Stimulated activated CD8-positive, alpha-beta memory T cell treated with anti-CD3 and anti-CD28 coated beads, Interleukin-15, amount 100 ng/mL, for 48 hours (primary cell): ENCODE measurements around the gene WFS1.

Experiments used
- DNase-seq, 2 donors: peaks; one replicate each; pipeline ENCODE4 v3.0.0-alpha.2; 2020; ENCODE audit warnings: low read depth in 2 of 2

WFS1 gene

DNA sequence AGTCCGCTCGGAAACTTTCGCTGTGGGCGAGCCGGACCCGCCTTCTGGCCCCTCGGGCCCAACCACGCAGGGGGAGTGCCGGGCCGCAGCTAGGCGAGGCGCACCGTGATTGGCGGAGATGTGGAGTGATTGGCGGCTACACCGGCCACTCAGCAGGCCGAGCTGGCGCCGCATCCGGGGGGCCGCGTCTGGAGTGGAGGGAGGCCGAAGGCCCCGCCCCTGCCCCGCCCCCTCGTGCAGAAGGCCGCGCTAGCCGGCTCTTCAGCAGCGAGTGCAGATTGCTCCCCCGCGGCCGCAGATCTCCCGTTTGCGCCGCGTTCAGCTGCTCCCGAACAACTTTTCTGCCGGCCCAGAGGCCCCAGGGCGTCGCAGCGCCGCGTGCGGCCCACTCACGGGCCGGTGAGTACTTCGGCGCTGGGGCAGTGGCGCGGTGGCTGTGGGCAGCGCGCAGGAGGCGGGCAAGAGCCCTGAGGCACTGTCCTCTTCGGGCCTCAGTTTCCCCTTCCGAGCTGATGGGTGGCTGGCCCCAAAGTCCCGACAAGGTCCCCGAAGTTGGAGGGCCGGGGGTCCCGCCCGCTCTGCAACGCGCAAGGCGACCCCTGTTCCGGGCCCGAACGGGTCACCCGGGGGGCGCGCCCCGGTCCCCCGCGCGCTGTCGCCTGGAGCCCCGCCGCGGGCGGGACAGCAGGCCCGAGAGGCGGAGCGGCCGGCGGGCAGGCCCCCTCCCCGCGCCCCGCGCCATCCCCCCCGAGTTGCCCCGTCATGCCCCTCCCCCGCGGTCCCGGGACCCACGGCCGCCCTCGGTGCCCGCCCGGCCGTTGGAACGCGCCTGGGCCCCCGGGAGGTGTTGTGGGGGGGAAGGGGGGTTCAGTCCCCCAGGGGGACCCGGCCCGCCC is at the start of gene WFS1:
TSS of gene WFS1 (plus strand) at position 235 of the 896 bp plus-strand sequence. CDS start 7,606 bp downstream, outside the sequence.
- peak; percentile 97 to 98 for DNase-seq

GRCh38 chr4:6221301-6221850 is 48.3 kb upstream of the WFS1 start:
- no peak for DNase-seq

DNA sequence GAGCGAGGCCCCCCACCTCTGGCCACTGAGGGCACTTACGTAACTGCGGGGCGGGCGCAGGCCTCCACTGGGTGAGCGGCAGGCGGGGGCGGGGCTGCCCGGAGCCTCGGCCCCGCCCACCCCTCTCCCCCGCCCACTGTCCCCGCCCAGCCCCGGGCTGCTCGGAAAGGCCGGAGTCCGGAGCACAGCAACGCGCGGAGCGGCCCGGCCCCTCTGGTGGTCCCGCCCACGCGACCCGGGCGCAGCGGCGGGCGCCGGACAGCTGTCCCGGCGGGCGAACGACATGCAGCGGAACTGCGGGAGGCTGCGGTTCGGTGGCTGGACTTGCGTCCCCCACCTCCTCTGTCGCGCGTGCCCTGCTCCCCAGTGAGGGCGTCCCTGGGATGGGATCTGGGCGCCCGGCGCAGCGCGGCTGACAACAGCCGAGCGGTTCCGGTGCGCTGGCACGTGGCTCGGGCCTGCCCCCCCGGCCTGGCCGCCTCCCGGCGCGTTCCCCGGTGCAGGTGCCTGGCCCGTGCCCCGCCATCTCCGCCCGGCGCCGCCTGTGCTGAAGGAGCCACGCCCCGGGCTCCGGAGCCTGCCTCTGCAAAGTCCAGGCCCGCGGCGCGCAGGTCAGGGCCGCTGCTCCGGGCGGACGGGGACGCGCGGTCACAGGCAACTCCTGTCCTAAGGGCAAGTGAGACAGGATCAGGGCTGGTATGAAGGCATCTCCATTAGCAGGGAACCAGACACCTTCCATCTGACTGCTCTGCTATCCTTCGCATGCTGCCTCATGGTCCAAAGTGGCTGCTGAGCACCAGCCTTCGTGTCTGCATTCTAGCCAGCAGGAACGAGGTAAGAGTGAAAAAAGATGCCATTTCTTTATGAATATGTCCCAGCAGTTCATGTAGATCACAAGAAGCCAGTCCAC is 47.5 kb upstream of the WFS1 start:
- no peak for DNase-seq

- DNase-seq: no peak
Observed at GRCh38 chr4:6222761-6223292, 46.8 kb upstream of the WFS1 start.

- no peak for DNase-seq
Observed at GRCh38 chr4:6224735-6225134, 44.9 kb upstream of the WFS1 start.

DNA sequence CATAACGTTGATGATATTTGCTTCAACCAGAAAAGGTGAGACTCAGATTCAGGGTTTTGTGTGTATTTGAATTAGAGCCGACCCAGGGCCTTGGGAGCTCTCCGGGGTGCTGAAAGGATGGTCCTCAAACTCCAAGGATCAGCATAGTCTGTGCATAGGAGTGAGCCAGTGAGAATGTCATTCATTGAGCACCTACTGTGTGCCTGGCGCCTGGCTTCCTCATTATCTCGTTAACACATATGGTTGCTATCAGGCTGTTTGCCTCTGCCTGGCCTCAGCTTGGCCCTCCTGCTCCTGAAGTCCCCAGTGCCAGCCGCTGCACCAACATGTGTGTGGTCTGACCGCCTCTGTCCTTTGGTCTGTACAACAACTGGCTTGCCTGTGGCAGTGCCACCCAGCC is 44.2 kb upstream of the WFS1 start:
- no peak for DNase-seq

- no peak for DNase-seq
Observed at GRCh38 chr4:6226506-6226905, 43.1 kb upstream of the WFS1 start.

GRCh38 chr4:6227412-6228157 is 42.1 kb upstream of the WFS1 start:
- no peak for DNase-seq

- no peak for DNase-seq
Observed at GRCh38 chr4:6228158-6229067, 41.2 kb upstream of the WFS1 start.

DNA sequence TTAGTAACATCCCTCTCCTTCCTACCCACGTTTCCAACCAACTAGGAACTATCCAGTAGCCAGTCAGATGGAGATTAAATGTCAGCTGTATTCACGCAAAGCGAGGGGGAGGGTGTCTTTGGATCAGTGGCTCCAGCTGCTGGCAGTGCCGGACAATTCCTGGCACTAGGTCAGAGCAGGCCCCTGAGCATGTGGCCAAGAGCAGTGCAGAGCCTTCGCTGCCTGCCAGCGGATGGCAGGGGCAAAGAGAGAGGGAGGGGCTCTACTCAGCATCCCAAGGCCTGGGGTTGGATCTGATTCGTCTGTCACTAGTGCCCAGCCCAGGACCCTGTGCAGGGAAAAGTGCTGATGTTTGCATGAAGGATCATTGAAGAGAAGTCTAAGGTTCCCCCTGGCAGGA is 40.6 kb upstream of the WFS1 start:
- DNase-seq: no peak

DNA sequence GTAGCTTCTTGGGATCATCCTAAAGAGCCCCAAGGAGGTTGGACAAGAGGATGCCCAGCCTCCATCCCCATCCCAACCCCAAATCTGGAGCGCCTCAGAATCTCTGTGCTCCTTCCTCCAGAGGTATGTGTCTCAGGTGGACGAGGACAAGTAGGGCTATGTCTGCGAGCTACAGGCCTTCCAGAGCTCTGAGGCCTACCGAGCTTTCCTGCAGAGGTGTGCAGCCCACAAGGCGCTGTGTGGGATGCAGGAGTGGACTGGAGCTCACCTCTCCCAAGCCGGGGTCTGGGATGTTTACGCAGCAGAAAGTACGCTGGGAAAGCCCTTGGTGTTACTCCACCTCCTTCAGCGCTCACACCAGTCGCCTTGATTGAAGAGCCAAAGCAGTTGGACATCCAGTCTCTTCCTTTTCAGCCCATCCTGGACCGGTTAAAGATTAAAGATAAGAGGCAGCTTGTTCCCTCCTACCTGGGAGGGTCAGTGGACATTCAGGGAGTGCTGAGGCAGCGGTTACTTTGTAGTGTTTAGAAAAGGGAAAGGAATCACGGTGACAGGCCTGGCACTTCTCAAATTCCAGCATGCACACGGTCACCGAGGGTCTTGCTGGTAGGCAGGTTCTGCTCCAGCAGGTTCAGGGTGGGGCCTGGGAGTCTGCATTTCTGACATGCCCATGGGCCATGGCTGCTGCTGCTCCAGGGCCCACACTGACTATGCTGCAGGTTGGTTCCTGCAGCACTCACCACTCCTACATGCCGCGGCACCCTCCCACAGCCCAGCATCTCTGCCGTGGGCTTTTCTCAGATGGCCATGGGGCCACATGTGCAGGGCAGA is 39.8 kb upstream of the WFS1 start:
- no peak for DNase-seq

- DNase-seq: no peak
Observed at GRCh38 chr4:6230502-6230785, 39.2 kb upstream of the WFS1 start.

GRCh38 chr4:6230827-6231662 is 38.6 kb upstream of the WFS1 start:
- DNase-seq: no peak

DNA sequence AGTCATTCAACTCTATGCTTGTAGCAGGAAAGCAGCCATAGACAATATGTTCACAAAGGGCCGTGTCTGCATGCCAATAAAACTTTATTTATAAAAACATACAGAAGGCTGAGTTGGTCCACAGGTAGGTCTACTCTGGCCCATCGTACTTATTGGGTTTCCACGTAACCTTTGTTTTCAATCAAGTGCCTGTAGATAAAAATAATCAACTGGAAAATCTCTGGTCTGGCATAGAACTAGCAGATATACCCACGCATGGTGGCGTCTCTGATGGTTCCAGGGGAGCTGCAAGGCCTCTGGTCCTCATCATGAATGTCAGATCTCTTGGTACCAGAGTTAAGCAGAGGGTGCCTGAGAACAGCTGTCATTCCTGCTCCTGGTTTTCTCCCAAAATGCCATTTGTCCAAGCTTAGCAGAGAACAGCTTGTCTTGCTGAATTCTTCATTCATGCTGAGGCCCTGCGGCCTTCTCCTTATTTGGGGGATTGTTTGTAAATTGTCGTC is 37.9 kb upstream of the WFS1 start:
- DNase-seq: no peak

DNA sequence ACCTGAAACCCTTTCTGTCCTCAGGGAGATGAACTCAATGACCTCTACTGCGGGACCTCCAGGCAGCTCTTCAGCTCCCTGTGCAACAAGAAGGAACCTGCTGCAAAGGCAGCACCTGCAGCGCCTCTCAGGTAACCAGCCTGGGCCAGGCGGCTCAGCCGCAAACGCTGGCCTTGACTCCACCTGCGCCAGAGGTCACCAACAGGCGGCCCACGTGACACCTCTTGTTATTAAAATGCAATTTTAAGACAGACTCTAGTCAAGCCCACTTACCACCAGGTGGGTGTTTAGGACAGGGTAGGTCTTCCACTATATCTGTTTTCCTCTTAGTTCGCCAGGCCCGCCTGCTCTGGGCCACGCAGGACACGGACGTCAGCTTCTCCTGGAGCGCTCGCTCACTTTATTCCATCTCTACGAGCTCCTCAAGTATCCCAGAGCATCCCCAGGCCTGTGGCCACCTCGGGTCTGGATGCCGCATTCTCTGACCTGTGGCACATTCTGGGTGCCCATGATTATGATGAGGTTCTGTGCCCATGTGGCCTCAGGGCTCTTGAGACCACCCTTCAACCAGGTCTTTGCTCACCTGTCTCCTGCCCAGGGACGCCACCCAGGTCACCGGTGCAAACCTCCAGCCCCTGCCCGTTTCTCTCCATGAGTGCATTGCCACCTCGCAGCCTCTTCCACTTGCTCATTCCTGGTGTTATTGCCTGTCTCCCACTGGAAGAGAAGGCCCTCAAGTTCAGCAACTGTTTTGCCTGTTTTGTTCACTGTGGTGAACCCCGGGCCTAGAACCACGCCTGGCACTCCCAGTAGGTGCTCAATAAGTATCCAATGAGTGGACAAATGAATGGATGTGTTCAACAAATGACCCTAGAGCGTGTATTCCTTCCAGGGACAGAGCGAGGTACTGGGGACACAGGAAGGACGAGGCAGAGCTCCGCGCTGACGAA is 36.5 kb upstream of the WFS1 start:
- no peak for DNase-seq

GRCh38 chr4:6233929-6234328 is 35.7 kb upstream of the WFS1 start:
- DNase-seq: no peak

GRCh38 chr4:6235012-6235411 is 34.6 kb upstream of the WFS1 start:
- no peak for DNase-seq
